ENCODE data around the gene RNF111.
A peak's percentile ranks its signal among the peaks of the same experiment; 100 is the strongest.

The RNF111 gene

DNA sequence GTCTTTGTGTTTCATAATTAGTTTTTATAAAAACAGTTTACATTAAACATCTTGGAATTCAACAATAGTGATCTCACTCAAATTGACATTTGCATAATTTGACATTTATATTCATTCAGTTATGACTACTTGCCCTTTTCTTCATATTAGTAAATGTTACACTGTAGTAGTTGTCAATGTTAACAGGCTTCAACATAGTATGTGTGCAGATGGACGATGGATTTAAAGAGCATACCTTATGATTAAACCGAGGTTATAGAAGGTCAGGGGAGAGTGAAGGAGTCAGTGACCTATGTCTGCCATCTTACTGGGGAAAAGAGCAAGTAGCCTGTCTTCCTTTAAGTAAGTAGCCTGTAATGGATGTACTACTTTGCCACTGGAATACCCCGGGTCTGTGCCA is 109.0 kb downstream of the RNF111 start:
- H3K4me3 ChIP-seq (ENCODE audit: low read length), result no peak overlapping the region
- H3K18ac ChIP-seq (ENCODE audit: low read length), result no peak overlapping the region
- no peak overlapping the region for H3K4me2 ChIP-seq (ENCODE audit: low read length)
- no peak overlapping the region for H3K23ac ChIP-seq (ENCODE audit: low read length)
- H2BK15ac ChIP-seq (replicated peaks; ENCODE audit: low read depth), result no peak overlapping the region
- H2AK5ac ChIP-seq (ENCODE audit: low read length), result no peak overlapping the region
- no peak overlapping the region for H2BK5ac ChIP-seq (ENCODE audit: low read length)
- no peak overlapping the region for H4K5ac ChIP-seq (ENCODE audit: low read length)
- H4K8ac ChIP-seq (ENCODE audit: low read depth, low read length), result no peak overlapping the region
- H3K79me2 ChIP-seq (ENCODE audit: control insufficient read depth, insufficient read depth, low read length), result no peaks in the 10 kb centered on the region
- H3K79me1 ChIP-seq (ENCODE audit: low read length), result no peaks in the 10 kb centered on the region
- H3K4me1 ChIP-seq (ENCODE audit: control insufficient read depth, low read depth, low read length), result no peaks in the 10 kb centered on the region
- peaks cover 2% of the 10 kb centered on the region for H3K36me3 ChIP-seq (ENCODE audit: control insufficient read depth, insufficient read depth, low read length)
- H3K4ac ChIP-seq (ENCODE audit: low read depth, low read length), result no peak overlapping the region
- no peak for DNase-seq
- no peaks in the 10 kb centered on the region for H3K27me3 ChIP-seq (ENCODE audit: insufficient read depth, low read length, poor library complexity)
- H3K56ac ChIP-seq (ENCODE audit: low read length), result no peak overlapping the region
- no peak overlapping the region for H3K9ac ChIP-seq (ENCODE audit: low read length)
- no peak overlapping the region for H3K27ac ChIP-seq (ENCODE audit: low read depth, low read length)
- H2BK120ac ChIP-seq (ENCODE audit: low read depth, low read length), result no peak overlapping the region
- no CpG with 5 or more reads among the region's 3 CpGs for WGBS (ENCODE audit: extremely low coverage, insufficient coverage, low lambda C conversion rate)

DNA sequence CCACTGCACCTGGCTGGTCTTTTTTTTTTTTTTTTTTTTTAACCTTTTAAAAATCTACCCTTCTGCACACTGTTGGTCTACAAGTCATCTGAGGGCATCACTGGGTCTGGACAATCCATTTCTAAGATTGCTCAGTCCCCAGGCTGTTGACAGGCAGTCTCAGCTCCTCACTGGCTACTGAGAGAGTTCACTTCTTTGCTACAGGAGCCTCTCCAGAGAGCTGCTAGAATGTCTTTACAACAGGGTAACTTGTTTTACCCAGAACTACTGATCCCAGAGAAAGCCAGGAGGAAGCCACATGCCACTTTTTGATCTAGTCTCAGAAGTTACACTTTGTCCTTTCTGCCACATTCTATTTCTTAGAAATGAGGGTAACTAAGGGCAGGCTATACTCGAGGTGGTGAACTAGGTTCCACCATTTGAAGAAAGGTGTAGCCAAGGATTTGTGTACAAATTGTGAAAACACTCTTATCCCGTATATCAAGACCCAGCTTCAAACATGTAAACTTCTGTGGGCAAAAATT is 111.8 kb downstream of the RNF111 start:
- H4K5ac ChIP-seq (ENCODE audit: low read length), result no peak overlapping the region
- no peak overlapping the region for H3K56ac ChIP-seq (ENCODE audit: low read length)
- no peaks in the 10 kb centered on the region for H3K79me2 ChIP-seq (ENCODE audit: control insufficient read depth, insufficient read depth, low read length)
- H3K27me3 ChIP-seq (ENCODE audit: insufficient read depth, low read length, poor library complexity), result no peaks in the 10 kb centered on the region
- no peak overlapping the region for H2BK5ac ChIP-seq (ENCODE audit: low read length)
- no peak overlapping the region for H2BK120ac ChIP-seq (ENCODE audit: low read depth, low read length)
- no peak overlapping the region for H2AK5ac ChIP-seq (ENCODE audit: low read length)
- no peaks in the 10 kb centered on the region for H3K4me1 ChIP-seq (ENCODE audit: control insufficient read depth, low read depth, low read length)
- H3K4me2 ChIP-seq (ENCODE audit: low read length), result no peak overlapping the region
- no peaks in the 10 kb centered on the region for H3K79me1 ChIP-seq (ENCODE audit: low read length)
- H3K27ac ChIP-seq (ENCODE audit: low read depth, low read length), result no peak overlapping the region
- H3K36me3 ChIP-seq (ENCODE audit: control insufficient read depth, insufficient read depth, low read length), result peaks cover 2% of the 10 kb centered on the region
- no peak overlapping the region for H3K4me3 ChIP-seq (ENCODE audit: low read length)
- H2BK15ac ChIP-seq (replicated peaks; ENCODE audit: low read depth), result no peak overlapping the region
- no CpG with 5 or more reads among the region's 2 CpGs for WGBS (ENCODE audit: extremely low coverage, insufficient coverage, low lambda C conversion rate)
- no peak overlapping the region for H3K23ac ChIP-seq (ENCODE audit: low read length)
- H3K18ac ChIP-seq (ENCODE audit: low read length), result no peak overlapping the region
- no peak overlapping the region for H3K9ac ChIP-seq (ENCODE audit: low read length)
- DNase-seq, result no peak
- H4K8ac ChIP-seq (ENCODE audit: low read depth, low read length), result no peak overlapping the region
- H3K4ac ChIP-seq (ENCODE audit: low read depth, low read length), result no peak overlapping the region

DNA sequence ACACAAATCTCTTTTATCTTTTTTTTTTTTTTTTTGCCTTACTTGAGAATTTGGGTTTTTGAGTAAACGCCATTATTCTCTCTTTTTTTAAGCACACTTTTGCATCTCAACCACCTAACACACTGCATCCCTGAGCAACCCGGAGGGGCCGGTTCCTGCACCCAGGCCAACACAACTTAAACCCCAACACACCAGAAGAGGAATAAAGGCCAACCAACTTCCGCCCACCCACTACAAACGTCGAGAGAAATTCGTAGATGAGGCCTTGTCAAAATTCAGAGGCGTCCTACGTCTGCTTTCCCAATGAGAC is 117.1 kb downstream of the RNF111 start:
- no peak overlapping the region for H3K18ac ChIP-seq (ENCODE audit: low read length)
- H3K4me1 ChIP-seq (ENCODE audit: control insufficient read depth, low read depth, low read length), result no peaks in the 10 kb centered on the region
- no peak overlapping the region for H3K4ac ChIP-seq (ENCODE audit: low read depth, low read length)
- H4K8ac ChIP-seq (ENCODE audit: low read depth, low read length), result no peak overlapping the region
- no peak overlapping the region for H2BK5ac ChIP-seq (ENCODE audit: low read length)
- H3K56ac ChIP-seq (ENCODE audit: low read length), result peak overlapping the region; percentile 88
- no peak overlapping the region for H2AK5ac ChIP-seq (ENCODE audit: low read length)
- no peaks in the 10 kb centered on the region for H3K27me3 ChIP-seq (ENCODE audit: insufficient read depth, low read length, poor library complexity)
- peak overlapping the region; percentile 77 for H3K4me2 ChIP-seq (ENCODE audit: low read length)
- H3K36me3 ChIP-seq (ENCODE audit: control insufficient read depth, insufficient read depth, low read length), result peaks cover 4% of the 10 kb centered on the region
- H3K4me3 ChIP-seq (ENCODE audit: low read length), result peak overlapping the region; percentile 32
- H2BK120ac ChIP-seq (ENCODE audit: low read depth, low read length), result no peak overlapping the region
- H3K79me2 ChIP-seq (ENCODE audit: control insufficient read depth, insufficient read depth, low read length), result peaks cover 4% of the 10 kb centered on the region
- WGBS (ENCODE audit: extremely low coverage, insufficient coverage, low lambda C conversion rate), result no CpG with 5 or more reads among the region's 9 CpGs
- DNase-seq, result no peak
- H3K79me1 ChIP-seq (ENCODE audit: low read length), result no peaks in the 10 kb centered on the region
- H4K5ac ChIP-seq (ENCODE audit: low read length), result no peak overlapping the region
- peak overlapping the region; percentile 82 for H3K9ac ChIP-seq (ENCODE audit: low read length)
- H3K23ac ChIP-seq (ENCODE audit: low read length), result no peak overlapping the region
- H3K27ac ChIP-seq (ENCODE audit: low read depth, low read length), result peak overlapping the region; percentile 43
- H2BK15ac ChIP-seq (replicated peaks; ENCODE audit: low read depth), result no peak overlapping the region

DNA sequence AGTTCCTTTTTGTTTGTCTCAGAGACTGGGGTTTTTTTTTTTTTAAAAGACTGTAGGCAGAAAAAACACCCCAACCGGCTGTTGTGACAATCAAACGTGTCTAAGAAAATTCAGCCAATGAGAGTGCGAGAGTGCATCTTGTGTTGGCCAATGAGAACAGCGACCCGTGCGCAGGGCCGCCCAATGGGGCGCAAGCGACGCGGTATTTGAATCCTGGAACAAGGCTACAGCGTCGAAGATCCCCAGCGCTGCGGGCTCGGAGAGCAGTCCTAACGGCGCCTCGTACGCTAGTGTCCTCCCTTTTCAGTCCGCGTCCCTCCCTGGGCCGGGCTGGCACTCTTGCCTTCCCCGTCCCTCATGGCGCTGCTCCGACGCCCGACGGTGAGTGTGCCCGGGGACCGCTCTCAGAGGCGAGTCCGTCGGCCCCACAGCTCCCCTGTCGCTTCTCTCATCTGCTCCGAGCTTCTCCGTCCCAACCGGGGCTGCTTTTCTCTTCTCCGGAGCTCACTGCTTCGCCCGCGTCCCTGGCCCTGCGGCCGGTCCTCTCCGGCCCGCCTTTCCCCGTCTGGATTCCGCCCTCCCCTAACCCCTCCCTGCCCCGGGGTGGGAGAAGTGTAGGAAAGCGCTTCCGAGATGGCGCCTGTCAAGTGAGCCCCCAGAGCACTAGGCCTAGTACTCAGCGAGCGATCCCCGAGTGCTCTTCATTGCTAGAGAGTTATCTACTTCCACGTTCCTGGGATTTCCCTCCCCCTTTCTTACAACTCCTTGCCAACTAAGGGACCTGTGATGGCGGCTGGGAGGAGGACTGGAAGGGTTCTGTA is 117.7 kb downstream of the RNF111 start, which contains the start of gene CCNB2:
Gene CCNB2, plus strand, starts transcription at position 235 of the 821 bp plus-strand sequence. Its CDS starts 123 bp downstream, at position 358.
- peak within 1 kb of the TSS; percentile 94 for H3K56ac ChIP-seq (ENCODE audit: low read length)
- no peak within 1 kb of the TSS for H3K23ac ChIP-seq (ENCODE audit: low read length)
- peak within 1 kb of the TSS; percentile 86 for H3K4me3 ChIP-seq (ENCODE audit: low read length)
- H2BK5ac ChIP-seq (ENCODE audit: low read length), result peak within 1 kb of the TSS; percentile 38
- no peak within 1 kb of the TSS for H4K5ac ChIP-seq (ENCODE audit: low read length)
- peak within 1 kb of the TSS; percentile 77 for H3K4me2 ChIP-seq (ENCODE audit: low read length)
- peaks cover 4% of the 10 kb centered on the region for H3K36me3 ChIP-seq (ENCODE audit: control insufficient read depth, insufficient read depth, low read length)
- peak within 1 kb of the TSS; percentile 10 for H3K18ac ChIP-seq (ENCODE audit: low read length)
- H3K9ac ChIP-seq (ENCODE audit: low read length), result peak within 1 kb of the TSS; percentile 84
- no peaks in the 10 kb centered on the region for H3K27me3 ChIP-seq (ENCODE audit: insufficient read depth, low read length, poor library complexity)
- H2AK5ac ChIP-seq (ENCODE audit: low read length), result no peak within 1 kb of the TSS
- H3K79me2 ChIP-seq (ENCODE audit: control insufficient read depth, insufficient read depth, low read length), result peaks cover 4% of the 10 kb centered on the region
- WGBS (ENCODE audit: extremely low coverage, insufficient coverage, low lambda C conversion rate), result no CpG with 5 or more reads among the region's 57 CpGs
- H3K4me1 ChIP-seq (ENCODE audit: control insufficient read depth, low read depth, low read length), result no peaks in the 10 kb centered on the region
- DNase-seq, result peak; percentile 98
- H3K27ac ChIP-seq (ENCODE audit: low read depth, low read length), result peak within 1 kb of the TSS; percentile 72
- H3K4ac ChIP-seq (ENCODE audit: low read depth, low read length), result peak within 1 kb of the TSS; percentile 21
- H3K79me1 ChIP-seq (ENCODE audit: low read length), result no peaks in the 10 kb centered on the region
- H2BK15ac ChIP-seq (replicated peaks; ENCODE audit: low read depth), result no peak within 1 kb of the TSS
- no peak within 1 kb of the TSS for H2BK120ac ChIP-seq (ENCODE audit: low read depth, low read length)
- H4K8ac ChIP-seq (ENCODE audit: low read depth, low read length), result no peak within 1 kb of the TSS

DNA sequence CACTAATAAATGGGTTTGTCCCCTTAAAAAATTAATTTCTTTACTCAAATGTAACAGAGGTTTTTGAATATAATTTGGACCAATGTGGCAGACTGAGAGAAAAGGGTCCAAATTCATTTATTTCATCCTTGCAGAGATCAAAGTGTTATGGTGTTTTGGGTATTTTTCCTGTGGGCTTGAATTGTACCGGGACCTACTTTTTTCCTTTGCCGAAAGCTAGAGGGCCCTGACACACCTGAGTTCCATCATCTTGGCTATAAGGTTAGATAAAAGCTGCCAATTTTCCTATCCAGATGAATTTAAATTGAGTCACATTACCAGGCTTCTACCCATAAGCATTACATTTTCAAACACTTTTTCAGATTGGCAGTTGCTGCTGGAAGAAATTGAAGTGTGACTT is 118.4 kb downstream of the RNF111 start:
- Histone ChIP-seq H3K4me2 (ENCODE audit: low read length) (peak overlapping the region; percentile 43), H3K9ac (ENCODE audit: low read length) (peak overlapping the region; percentile 84), H4K5ac (ENCODE audit: low read length) (no peak overlapping the region), H3K36me3 (ENCODE audit: control insufficient read depth, insufficient read depth, low read length) (peaks cover 4% of the 10 kb centered on the region), H3K23ac (ENCODE audit: low read length) (no peak overlapping the region), H3K56ac (ENCODE audit: low read length) (peak overlapping the region; percentile 94), H2BK15ac (replicated peaks; ENCODE audit: low read depth) (no peak overlapping the region), H3K27me3 (ENCODE audit: insufficient read depth, low read length, poor library complexity) (no peaks in the 10 kb centered on the region), H2AK5ac (ENCODE audit: low read length) (no peak overlapping the region), H3K18ac (ENCODE audit: low read length) (peak overlapping the region; percentile 10), H3K4me3 (ENCODE audit: low read length) (peak overlapping the region; percentile 86), H3K4me1 (ENCODE audit: control insufficient read depth, low read depth, low read length) (no peaks in the 10 kb centered on the region), H4K8ac (ENCODE audit: low read depth, low read length) (no peak overlapping the region), H3K79me2 (ENCODE audit: control insufficient read depth, insufficient read depth, low read length) (peaks cover 4% of the 10 kb centered on the region), H3K27ac (ENCODE audit: low read depth, low read length) (no peak overlapping the region), H2BK120ac (ENCODE audit: low read depth, low read length) (no peak overlapping the region), H3K4ac (ENCODE audit: low read depth, low read length) (no peak overlapping the region), H3K79me1 (ENCODE audit: low read length) (no peaks in the 10 kb centered on the region), H2BK5ac (ENCODE audit: low read length) (no peak overlapping the region)
- no CpG with 5 or more reads among the region's 2 CpGs for WGBS (ENCODE audit: extremely low coverage, insufficient coverage, low lambda C conversion rate)
- DNase-seq, result peak; percentile 22
